ENCODE results near the gene FOLR1.
"Not testable (repeated sequence)": the region's sequence is repeated elsewhere in the genome, so short reads cannot be mapped to it uniquely, and the experiment has no call there.

The FOLR1 gene

DNA sequence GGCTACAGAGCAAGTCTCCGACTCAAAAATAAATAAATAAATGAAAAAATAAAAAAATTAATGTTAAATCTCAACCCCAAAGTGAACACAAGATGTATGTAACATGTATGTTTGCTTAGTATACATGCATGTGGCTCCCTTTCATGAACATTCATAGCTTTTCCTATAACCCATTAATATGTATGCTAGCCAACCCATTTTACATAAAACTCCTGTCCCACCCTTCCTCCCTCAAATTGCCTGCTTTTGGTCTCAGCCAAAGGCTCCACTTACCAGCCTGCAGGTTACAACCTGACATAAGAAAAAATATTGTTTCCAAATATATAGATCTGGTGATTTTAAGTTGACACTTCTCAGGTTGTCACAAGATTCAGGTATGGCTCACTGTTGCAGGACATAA lies 3.7 kb upstream of the FOLR1 start:
- no peak for DNase-seq

DNA sequence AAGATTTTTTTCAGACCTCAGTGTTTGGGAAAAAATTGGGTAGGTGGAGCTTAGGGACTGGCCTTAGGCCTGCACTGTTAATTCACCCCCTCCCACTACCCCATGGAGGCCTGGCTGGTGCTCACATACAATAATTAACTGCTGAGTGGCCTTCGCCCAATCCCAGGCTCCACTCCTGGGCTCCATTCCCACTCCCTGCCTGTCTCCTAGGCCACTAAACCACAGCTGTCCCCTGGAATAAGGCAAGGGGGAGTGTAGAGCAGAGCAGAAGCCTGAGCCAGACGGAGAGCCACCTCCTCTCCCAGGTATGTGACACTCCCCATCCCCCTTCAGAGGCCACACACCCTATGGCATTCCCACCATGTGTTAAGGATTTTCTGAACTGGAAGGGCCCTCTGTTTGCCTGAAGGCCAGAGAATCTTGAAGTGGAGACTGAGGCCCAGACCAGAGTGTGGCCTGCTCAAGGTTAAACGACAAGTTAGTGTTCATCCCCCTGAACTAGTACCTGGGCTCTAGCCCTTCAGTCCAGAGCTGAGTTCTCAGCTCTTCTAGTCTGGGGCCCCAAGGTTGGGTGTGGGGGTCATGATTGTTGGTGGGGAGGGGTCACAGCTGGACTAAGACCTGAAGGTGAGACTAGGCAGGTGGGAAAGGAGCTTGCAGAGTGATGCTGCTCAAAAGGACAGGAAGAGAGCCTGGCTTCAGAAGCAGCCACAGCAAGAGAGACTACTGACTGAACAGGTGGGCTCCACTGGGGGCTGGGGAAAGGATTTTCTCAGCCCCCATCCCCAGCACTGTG lies 2.3 kb upstream of the FOLR1 start:
- no peak for DNase-seq

DNA sequence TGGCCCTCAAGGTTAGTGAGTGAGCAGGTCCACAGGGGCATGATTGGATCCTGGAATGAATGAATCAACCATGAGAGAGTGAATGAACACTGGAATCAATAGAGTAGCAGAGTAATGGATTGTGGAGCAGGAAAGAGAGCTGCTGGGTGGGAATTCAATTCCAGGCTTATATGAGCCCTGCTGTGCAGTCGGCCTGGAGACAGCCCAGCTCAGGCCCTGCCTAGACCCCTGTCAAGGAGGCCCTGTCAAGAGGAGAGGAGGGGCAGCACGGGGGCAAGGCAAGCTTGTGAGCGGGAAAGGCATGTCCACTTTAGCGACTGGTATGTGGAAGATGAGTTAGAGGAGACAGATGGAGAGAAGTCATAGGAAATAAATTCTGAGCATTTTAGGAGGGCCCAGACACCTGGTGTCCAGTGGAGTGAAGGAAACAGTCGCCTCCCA lies 1.3 kb upstream of the FOLR1 start:
- no peak for DNase-seq

DNA sequence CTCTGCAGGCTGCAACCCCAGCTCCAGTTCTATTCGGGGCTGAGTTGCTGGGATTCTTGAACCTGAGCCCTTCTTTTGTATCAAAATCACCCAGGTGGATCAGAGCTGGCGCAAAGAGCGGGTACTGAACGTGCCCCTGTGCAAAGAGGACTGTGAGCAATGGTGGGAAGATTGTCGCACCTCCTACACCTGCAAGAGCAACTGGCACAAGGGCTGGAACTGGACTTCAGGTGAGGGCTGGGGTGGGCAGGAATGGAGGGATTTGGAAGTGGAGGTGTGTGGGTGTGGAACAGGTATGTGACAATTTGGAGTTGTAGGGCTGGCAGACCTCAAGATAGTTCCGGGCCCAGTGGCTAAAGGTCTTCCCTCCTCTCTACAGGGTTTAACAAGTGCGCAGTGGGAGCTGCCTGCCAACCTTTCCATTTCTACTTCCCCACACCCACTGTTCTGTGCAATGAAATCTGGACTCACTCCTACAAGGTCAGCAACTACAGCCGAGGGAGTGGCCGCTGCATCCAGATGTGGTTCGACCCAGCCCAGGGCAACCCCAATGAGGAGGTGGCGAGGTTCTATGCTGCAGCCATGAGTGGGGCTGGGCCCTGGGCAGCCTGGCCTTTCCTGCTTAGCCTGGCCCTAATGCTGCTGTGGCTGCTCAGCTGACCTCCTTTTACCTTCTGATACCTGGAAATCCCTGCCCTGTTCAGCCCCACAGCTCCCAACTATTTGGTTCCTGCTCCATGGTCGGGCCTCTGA lies 3.8 kb downstream of the FOLR1 start:
- no peak for DNase-seq

DNA sequence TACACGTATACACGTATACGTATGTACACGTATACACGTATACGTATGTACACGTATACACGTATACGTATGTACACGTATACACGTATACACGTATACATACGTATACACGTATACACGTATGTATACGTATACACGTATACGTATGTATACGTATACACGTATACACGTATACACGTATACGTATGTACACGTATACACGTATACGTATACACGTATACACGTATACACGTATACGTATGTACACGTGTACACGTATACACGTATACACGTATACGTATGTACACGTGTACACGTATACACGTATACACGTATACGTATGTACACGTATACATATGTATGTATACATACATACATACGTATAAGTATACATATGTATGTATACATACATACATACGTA lies 9.5 kb downstream of the FOLR1 start:
- DNase-seq, result not testable (repeated sequence)

DNA sequence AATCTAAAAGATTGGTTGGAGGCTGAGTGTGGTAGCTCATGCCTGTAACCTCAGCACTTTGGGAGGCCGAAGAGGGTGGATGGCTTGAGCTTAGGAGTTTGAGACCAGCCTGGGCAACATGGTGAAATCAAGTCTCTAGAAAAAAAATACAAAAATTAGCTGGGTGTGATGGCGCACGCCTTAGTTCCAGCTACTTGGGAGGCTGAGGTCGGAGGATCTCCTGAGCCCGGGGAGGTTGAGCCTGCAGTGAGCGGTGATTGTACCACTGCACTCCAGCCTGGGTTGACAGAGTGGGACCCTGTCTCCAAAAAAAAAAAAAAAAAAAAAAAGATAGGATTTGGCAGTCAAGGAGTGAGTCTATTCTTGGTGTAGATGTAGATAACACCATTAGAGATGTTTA lies 10.6 kb downstream of the FOLR1 start:
- DNase-seq, result no peak

DNA sequence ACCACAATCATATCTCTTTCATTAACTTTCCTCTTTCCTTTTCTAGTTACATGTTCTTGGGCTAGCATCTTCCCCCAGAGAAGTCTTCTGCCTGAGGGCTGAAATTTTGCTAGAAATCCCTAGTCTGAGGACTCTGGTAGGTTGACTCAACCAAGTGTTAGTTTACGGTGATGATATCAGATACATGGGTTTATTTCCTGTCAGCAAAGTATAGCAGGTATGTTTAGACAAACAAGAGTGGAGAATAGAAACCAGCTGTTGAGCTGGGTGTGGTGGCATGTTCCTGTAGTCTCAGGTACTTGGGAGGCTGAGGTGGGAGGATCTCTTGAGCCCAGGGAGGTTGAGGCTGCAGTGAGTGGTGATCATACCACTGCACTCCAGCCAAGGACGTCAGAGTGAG lies 11.2 kb downstream of the FOLR1 start:
- no peak for DNase-seq

DNA sequence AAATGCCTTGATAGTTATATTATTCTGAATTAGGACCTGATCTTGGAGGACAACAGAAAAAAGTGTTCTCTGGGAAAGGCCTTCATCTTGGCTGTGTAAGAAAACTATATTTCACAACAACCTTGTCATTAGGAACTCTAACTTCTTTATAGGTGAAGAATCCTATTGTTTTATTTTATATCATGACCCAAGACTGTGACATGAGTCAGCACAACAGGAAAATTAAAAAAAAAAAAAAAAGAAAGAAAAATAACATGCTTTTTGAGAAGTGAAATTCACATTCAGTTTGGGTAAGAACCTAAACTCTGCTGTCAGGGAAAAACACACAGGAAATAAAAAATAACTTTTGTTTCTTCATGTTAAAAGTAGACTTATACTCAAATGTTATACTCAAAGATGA lies 12.9 kb downstream of the FOLR1 start:
- DNase-seq, result no peak

DNA sequence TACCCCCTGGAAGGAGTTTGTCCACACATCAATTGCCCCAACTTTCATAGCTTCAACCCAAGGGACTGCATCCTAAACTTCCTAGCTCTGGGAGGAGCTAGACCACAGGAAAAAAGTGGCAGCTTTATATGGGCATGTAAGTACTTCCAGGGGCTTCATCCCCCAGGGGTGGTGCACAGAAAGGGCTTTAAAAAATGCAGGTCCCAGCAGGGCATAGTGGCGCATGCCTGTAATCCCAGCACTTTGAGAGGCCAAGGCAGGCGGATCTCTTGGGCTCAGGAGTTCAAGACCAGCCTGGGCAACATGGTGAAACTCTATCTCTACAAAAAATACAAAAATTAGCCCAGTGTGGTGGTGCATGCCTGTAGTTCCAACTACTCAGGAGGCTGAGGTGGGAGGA lies 14.9 kb downstream of the FOLR1 start:
- not testable (repeated sequence) for DNase-seq

DNA sequence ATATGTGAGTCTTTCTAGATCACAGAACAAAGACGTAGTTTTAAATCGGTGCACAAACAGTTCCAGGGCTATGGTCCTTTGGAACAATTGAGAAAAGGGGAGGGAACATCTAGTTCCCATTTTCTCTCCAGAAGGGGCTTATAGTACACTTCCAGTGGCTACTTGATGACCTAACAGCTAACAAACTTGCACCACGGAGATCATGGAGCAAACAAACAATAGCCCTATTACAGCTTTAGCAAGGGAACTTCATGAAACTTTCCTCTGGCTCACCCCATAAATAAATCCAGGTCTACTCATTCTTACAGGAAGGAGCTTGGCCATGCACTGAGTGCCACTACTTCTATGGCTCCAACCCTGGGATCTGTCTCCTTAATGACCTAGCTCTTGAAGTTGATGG lies 16.3 kb downstream of the FOLR1 start:
- no peak for DNase-seq

DNA sequence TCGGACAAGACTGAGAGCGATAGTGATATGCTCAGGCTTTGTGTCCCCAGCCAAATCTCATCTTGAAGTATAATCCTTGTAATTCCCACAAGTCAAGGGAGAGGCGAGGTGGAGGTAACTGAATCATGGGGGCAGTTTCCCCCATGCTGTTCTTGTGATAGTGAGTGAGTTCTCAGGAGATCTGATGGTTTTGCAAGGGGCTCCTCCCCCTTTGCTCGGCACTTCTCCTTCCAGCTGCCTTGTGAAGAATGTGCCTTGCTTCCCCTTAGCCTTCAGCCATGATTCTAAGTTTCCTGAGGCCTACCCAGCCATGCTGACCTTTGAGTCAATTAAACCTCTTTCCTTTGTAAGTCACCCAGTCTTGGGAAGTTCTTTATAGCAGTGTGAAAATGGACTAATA lies 17.2 kb downstream of the FOLR1 start:
- no peak for DNase-seq

DNA sequence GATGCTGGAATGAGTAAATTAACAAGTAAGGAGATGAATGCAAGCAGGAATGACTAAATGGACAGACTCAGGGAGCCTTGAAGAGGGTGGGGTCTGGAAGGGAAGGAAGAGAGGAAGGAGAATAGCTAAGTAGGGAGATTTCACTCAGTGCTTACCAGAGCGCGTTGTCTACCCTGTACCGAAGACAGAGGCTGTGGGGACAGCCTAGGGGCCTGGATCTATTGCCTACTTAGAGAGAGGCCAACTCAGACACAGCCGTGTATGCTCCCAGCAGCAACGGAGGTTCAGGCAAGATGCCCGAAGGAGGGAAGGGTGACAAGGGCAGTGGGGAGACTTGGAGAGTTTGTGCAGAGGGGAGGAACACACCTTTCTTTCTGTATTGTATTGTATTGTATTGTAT lies 24.7 kb downstream of the FOLR1 start, which contains the start of gene FOLR2:
Gene FOLR2 (plus strand): TSS at position 157 of the 400 bp plus-strand sequence. CDS start 1,791 bp downstream, outside the sequence.
- DNase-seq, result no peak

DNA sequence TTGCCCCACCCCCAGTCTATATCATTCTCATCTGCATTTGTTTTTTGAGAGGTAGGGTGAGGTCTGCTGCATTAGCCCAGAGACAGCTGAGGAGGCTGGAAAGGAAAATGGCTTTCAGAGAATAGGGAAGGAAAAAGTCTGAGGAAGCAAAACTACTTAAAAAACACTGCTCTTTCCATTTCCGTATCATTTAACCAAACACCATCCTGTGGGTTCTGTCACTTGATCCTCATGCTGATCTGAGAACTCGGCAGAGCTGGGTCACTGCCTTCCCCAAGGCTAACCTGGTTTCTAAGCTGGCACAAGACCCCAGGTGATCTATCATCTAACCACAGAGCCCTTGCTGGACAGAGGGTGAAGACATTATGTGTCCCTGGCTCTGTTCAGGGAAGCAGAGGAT lies 25.9 kb downstream of the FOLR1 start:
- DNase-seq, result peak in 1 of 2 donors; percentile 78

DNA sequence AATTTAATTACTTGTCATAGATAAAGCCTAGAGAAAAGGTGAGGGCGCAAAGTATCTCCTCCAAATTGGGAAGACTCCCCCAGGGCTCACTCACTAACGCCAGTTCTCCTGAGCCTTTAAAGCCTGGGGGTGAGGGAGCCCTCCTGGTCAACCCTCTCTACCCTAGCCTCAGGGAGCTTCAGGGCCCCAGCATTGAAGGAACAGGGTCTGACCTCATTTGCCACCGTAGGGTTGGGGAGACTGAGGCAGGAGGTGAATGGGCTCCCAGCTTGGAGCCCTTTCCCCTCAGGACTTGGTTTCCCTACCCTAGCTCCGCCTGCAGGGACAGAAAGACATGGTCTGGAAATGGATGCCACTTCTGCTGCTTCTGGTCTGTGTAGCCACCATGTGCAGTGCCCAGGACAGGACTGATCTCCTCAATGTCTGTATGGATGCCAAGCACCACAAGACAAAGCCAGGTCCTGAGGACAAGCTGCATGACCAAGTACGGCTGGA lies 26.4 kb downstream of the FOLR1 start:
- no peak for DNase-seq

DNA sequence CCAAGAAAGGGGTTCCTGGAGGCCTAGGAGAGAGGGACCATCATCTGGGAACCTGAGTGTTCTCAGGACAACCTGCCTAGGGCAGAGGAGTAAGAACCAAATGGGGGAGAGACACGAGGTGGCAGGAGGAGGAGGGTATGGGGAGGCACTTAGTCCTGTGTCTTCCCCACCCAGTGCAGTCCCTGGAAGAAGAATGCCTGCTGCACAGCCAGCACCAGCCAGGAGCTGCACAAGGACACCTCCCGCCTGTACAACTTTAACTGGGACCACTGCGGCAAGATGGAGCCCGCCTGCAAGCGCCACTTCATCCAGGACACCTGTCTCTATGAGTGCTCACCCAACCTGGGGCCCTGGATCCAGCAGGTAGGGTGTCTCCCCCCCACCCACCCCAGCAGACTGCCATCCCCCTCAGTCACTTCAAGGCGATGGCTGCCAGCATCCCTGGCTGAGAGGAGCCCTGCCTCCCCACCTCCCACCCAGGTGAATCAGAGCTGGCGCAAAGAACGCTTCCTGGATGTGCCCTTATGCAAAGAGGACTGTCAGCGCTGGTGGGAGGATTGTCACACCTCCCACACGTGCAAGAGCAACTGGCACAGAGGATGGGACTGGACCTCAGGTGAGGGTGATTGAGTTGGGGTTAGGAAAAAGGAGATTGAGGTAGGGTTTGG lies 28.9 kb downstream of the FOLR1 start:
- DNase-seq, result no peak

DNA sequence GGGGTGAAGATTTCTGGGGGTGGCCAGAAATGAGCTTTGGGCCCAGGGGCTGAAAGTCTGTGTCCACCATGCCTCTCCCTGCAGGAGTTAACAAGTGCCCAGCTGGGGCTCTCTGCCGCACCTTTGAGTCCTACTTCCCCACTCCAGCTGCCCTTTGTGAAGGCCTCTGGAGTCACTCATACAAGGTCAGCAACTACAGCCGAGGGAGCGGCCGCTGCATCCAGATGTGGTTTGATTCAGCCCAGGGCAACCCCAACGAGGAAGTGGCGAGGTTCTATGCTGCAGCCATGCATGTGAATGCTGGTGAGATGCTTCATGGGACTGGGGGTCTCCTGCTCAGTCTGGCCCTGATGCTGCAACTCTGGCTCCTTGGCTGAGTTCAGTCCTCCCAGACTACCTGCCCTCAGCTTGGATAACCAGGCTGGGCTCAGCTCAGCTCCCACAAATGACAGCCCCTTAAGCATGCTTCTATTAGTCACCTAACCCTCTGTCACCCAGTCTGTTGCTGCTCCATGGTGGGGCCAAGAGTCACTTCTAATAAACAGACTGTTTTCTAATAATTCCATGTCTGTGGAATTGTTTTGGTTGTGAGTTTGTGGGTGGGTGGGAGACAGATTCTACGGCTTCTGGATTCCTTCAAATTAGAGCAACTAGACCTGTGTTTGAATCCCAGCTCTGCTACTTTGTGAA lies 29.6 kb downstream of the FOLR1 start:
- no peak for DNase-seq

DNA sequence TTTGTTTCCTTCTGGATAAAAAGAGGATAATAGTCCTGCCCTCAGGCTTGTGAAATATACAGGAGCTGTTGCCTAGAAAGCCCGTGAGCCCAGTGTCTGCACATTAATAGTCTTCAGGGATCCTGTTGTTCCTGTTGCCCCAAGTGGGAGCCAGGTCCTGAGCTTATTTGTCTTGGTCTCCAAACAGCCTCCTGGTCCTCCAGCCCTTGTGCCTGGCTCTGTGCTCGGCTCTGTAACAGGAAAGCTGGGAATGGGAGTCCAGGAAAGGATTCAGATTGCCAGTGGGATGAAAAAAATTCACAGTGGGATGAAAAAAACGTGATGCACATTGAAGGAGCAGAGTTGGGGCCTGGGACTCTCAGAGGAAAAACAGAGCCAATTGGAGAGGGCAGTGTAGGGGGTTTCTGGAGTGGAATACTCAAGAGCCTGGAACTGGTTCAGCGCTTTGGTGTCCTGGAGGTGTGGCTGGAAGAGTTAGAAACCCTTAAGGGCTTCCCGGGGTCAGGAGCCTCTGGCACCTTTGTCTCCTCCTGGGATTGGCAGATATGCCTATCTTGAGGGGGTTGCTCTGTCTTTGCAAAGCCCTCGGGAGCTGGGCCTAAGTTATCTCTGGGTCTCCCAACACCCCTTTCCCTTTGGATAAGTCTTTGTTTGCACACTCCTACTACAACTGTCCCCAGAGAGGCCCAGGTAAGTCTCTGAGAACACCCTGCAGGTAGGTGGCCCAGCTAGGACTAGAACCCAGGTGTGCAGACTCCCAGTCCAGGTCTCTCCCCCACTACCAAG lies 30.4 kb downstream of the FOLR1 start:
- no peak for DNase-seq

DNA sequence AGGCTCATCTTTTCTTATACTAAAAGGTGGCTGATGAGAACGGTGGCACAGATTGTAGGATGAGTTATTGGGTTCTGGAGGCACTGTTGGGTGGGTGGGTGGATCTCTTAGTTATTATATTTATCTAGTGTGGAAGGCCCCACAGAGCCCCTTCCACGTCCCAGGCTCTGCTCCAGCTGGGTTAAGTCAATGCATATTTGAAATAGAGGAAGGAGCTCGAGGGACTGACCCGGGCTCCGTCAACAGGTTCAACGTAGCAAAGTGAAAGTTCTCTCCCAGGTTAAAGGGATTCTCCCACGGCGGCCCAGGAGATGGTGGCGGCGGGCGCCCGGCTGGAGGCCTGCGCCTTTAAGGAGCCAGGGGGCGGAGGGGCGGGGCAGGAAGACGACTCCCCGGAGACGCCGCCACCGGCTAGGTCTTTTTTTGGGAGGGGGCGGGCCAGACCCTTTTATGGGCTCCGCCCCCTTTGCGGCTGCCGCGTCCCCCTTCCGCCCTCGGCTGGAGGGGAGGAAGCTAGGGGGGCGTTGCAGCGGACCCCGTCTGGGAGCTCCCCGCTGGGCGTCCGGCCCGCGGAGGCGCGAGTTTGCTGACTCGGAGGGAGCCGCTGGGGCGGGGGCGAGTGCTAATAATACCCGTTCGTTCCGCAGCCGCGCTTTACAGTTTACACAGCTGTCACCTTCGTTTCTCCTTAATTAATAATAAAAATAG lies 31.1 kb downstream of the FOLR1 start:
- DNase-seq, result peak; percentile 79 to 98

DNA sequence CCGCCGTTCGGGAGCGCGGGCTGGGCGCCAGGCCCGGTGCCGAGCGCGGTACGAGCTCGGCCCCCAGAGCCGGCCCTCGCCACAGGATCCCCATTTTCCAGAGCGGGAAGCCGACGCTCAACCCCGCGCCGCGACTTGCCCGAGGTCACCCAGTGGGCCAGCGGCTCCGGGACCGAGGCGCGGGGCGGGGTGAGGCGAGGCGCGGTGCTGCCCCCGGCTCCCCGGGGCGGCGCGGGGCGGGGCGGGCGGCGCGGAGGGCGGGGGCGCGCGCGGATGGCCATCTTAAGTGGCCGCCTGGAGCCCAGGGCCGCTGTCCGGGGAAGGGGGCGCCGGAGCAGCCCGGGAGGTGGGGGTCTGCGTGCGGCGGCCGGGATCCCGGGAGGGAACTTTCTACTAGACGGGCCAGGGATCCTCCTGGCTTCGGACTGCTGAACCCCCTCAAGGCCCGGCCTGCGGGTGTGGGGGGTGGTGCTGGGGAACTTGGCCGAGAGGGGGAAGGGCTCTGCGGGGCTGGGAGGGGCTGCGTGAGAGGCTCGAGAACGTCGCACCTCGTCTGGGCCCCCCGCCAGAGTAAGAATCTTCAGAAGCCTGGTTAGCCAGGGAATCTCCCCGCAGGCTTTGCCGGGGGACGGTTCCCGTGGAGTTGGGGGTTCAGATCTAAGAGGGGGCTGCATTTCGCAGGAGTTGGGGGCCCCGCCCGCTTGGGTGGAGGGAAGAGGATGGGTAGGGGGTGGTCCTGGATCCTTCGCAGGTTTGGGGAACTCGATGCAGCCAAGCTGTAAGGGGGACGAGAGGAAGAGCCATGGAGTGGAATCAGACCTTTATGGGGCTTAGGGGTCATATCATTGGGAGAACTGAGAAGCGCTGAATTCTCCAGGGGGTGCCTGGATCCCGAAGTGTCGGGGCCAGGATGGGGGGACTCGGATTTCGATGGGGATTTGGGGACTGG lies 31.9 kb downstream of the FOLR1 start:
- DNase-seq, result peak in 1 of 2 donors; percentile 76

Measured in bone marrow (tissue), 2 donors.